SK-N-SH treated with all-trans-retinoic acid at 6 μM for 48 hours (cell line): ENCODE measurements around the gene MAFB.

Experiments
- BACH2 ChIP-seq: fragments of 250-450 bp; sonication (Bioruptor Pico); IDR thresholded peaks from 2 replicates; pipeline ENCODE4 v1.9.0; 2021; ENCODE audit warnings: mild to moderate bottlenecking, borderline replicate concordance
- CSDC2 ChIP-seq: fragments of 250-450 bp; sonication (Bioruptor Pico); IDR thresholded peaks from 2 replicates; pipeline ENCODE4 v1.5.0; 2020; ENCODE audit warnings: mild to moderate bottlenecking, moderate library complexity
- RARB ChIP-seq: fragments of 250-450 bp; sonication (Bioruptor Pico); IDR thresholded peaks from 2 replicates; pipeline ENCODE4 v1.8.0; 2021; ENCODE audit warnings: mild to moderate bottlenecking, moderate library complexity
- ZC3H10 ChIP-seq: fragments of 250-450 bp; sonication (Bioruptor Pico); IDR thresholded peaks from 2 replicates; pipeline ENCODE4 v1.5.1; 2021; ENCODE audit warnings: mild to moderate bottlenecking, moderate library complexity
- ZNF70 ChIP-seq: fragments of 450-650 bp; formaldehyde crosslinking; IDR thresholded peaks from 2 replicates; pipeline ENCODE4 v1.5.0; 2020; ENCODE audit warnings: mild to moderate bottlenecking, moderate library complexity
- ZNF8 ChIP-seq: fragments of 450-650 bp; formaldehyde crosslinking; IDR thresholded peaks from 2 replicates; pipeline ENCODE4 v1.5.0; 2020; ENCODE audit warnings: mild to moderate bottlenecking, moderate library complexity
- TF ChIP-seq, protein P1 (sequence below): fragments of 250-450 bp; sonication (Bioruptor Pico); IDR thresholded peaks from 2 replicates; pipeline ENCODE4 v1.5.1; 2020; ENCODE audit warnings: low read depth, mild to moderate bottlenecking, moderate library complexity

DNA sequence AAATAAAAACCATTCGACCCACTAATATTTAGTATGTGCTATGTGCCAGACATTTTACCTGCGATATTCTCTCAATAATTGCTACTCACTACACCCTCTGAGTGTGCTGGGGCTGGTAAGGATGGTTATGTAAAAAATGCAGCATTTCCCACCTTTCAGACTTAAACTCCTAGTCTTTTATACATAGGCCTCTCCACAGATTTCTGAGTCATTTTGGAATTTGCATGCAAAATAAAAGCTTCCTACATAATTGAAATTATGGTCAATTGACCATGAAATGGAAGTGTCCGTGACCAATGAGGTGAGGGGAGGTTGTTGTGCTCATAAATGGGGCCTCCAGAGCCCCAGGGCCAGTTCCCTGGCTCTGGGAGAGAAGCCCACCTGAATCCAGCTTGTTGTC is 37.7 kb upstream of the MAFB start:
- TF ChIP-seq RARB (CRISPR knock-in tag): no peak
- no peak for TF ChIP-seq ZNF70 (CRISPR knock-in tag)
- TF ChIP-seq ZC3H10 (CRISPR knock-in tag): no peak
- no peak for TF ChIP-seq ZNF8 (CRISPR knock-in tag)
- TF ChIP-seq, protein P1, sequence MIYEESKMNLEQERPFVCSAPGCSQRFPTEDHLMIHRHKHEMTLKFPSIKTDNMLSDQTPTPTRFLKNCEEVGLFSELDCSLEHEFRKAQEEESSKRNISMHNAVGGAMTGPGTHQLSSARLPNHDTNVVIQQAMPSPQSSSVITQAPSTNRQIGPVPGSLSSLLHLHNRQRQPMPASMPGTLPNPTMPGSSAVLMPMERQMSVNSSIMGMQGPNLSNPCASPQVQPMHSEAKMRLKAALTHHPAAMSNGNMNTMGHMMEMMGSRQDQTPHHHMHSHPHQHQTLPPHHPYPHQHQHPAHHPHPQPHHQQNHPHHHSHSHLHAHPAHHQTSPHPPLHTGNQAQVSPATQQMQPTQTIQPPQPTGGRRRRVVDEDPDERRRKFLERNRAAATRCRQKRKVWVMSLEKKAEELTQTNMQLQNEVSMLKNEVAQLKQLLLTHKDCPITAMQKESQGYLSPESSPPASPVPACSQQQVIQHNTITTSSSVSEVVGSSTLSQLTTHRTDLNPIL (CRISPR knock-in tag): no peak
- TF ChIP-seq BACH2: no peak
- no peak for TF ChIP-seq CSDC2
